IPS-11a (cell line): ENCODE measurements around the gene ZNF732.
"Not testable (repeated sequence)": the region's sequence is repeated elsewhere in the genome, so short reads cannot be mapped to it uniquely, and the experiment has no call there.

Source experiments
- H3K4me3 ChIP-seq: one replicate; pipeline ENCODE4 v1.5.1; 2013; ENCODE audit warnings: low read depth, low read length, control low read depth

The ZNF732 gene

GRCh38 chr4:304969-305680, at the start of gene ZNF732:
ZNF732 (minus strand) TSS chr4:305474; CDS start chr4:305310, 164 bp downstream.
- peak within 1 kb of the TSS; percentile 90 for H3K4me3 ChIP-seq

- H3K4me3 ChIP-seq: no peak overlapping the region
These were observed 34.7 kb upstream of the ZNF732 start for GRCh38 chr4:340011-340410.

GRCh38 chr4:338759-339097, 33.5 kb upstream of the ZNF732 start:
- peak overlapping the region; percentile 92 for H3K4me3 ChIP-seq

GRCh38 chr4:337932-338758, 32.9 kb upstream of the ZNF732 start:
- H3K4me3 ChIP-seq: peak overlapping the region; percentile 92

GRCh38 chr4:337143-337931, 32.1 kb upstream of the ZNF732 start, which contains the start of gene ZNF141:
ZNF141 (plus strand) TSS chr4:337814; CDS start chr4:337984, 170 bp downstream.
- H3K4me3 ChIP-seq: peak within 1 kb of the TSS; percentile 92

GRCh38 chr4:336893-337142, 31.5 kb upstream of the ZNF732 start:
- peak overlapping the region; percentile 92 for H3K4me3 ChIP-seq

- peak overlapping the region; percentile 92 for H3K4me3 ChIP-seq
These were observed 31.0 kb upstream of the ZNF732 start for GRCh38 chr4:336099-336892.

- no peak overlapping the region for H3K4me3 ChIP-seq
These were observed 30.2 kb upstream of the ZNF732 start for GRCh38 chr4:335515-335914.

- H3K4me3 ChIP-seq: no peak overlapping the region
These were observed 23.5 kb upstream of the ZNF732 start for GRCh38 chr4:328729-329128.

- no peak overlapping the region for H3K4me3 ChIP-seq
These were observed 9.1 kb upstream of the ZNF732 start for GRCh38 chr4:314296-314903.

- no peak overlapping the region for H3K4me3 ChIP-seq
These were observed 4.5 kb upstream of the ZNF732 start for GRCh38 chr4:309807-310206.

GRCh38 chr4:306551-306961, 1.3 kb upstream of the ZNF732 start:
- no peak overlapping the region for H3K4me3 ChIP-seq

GRCh38 chr4:304516-304915, 758 bp downstream of the ZNF732 start:
- peak overlapping the region; percentile 90 for H3K4me3 ChIP-seq

- no peak overlapping the region for H3K4me3 ChIP-seq
These were observed 2.9 kb downstream of the ZNF732 start for GRCh38 chr4:302381-302780.

- H3K4me3 ChIP-seq: no peak overlapping the region
These were observed 10.5 kb downstream of the ZNF732 start for GRCh38 chr4:294732-295131.

GRCh38 chr4:288891-289290, 16.4 kb downstream of the ZNF732 start:
- no peak overlapping the region for H3K4me3 ChIP-seq

- H3K4me3 ChIP-seq: no peak overlapping the region
These were observed 31.8 kb downstream of the ZNF732 start for GRCh38 chr4:273309-274017.

GRCh38 chr4:271492-272103, 33.7 kb downstream of the ZNF732 start:
- no peak overlapping the region for H3K4me3 ChIP-seq

GRCh38 chr4:259240-259639, 46.0 kb downstream of the ZNF732 start:
- not testable (repeated sequence) for H3K4me3 ChIP-seq
